HG03095 (cell line): ENCODE measurements around the gene LSM2.
A peak's percentile ranks its signal among the peaks of the same experiment; 100 is the strongest.
"Not testable (repeated sequence)": the region's sequence is repeated elsewhere in the genome, so short reads cannot be mapped to it uniquely, and the experiment has no call there.

ENCODE experiments used
- ATAC-seq: cut with Tn5 transposase; IDR thresholded peaks from one replicate; pipeline ENCODE4 v1.9.1; 2021; ENCODE audit warnings: moderate library complexity; ENCODE audit not compliant: unreplicated experiment

LSM2 gene

DNA sequence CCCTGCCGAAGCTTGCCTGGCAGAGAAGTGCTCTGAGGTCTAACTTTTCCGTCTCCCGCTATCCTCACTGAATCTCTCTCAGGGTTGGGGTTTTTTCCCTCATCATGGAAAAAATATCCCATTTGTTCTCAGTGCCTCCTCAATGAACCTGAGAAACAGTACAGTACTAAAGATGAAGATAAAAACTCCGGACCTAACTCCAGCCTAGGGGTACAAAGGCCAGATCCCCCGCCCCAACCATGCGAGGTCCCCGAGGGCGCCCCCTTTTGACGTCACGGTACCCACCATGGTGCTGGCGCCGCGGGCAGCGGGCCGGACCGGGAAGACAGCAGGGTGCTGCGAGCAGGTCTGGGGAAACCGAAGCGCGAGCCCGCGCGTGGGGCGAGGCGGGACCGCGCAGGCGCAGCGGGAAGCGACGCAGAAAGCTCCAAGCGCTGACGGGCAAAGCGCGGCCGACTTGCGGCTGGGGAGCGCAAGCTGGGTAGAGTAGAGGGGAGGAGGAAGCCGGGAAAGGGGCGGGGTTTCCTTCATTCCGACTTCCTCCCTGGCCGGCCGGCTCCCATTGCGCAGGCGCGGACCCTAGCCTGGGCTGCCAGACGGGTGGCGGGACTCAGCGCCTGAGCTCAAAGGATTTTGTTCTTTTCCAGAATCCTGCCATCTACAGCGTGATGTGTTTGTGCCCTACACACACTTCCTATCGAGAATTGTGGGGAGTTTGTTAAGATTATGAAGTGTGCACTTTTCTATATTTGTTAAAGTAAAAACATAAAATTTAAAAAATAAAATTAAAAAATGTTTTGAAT lies at the start of gene LSM2:
TSS of gene LSM2 (minus strand) at position 497 of the 803 bp plus-strand sequence. CDS start at position 288, 209 bp downstream.
- ATAC-seq, result peak; percentile 68

DNA sequence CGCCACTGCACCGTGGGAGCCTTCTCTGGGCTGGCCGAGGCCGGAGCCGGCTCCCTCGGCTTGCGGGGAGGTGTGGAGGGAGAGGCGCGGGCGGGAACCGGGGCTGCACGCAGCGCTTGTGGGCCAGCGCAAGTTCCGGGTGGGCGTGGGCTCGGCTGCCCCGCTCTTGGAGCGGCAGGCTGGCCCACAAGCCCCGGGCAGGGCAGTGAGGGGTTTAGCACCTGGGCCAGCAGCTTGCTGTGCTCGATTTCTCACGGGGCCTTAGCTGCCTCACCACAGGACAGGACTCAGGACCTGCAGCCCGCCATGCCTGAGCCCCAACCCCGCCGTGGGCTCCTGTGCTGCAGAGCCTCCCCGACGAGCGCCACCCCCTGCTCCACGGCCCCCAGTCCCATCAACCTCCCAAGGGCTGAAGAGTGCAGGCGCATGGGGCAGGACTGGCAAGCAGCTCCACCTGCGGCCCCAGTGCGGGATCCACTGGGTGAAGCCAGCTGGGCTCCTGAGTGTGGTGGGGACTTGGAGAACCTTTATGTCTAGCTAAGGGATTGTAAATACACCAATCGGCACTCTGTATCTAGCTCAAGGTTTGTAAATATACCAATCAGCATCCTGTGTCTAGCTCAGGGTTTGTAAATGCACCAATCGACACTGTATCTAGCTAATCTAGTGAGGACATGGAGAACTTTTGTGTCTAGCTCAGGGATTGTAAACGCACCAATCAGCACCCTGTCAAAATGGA lies 45.4 kb upstream of the LSM2 start:
- not testable (repeated sequence) for ATAC-seq

DNA sequence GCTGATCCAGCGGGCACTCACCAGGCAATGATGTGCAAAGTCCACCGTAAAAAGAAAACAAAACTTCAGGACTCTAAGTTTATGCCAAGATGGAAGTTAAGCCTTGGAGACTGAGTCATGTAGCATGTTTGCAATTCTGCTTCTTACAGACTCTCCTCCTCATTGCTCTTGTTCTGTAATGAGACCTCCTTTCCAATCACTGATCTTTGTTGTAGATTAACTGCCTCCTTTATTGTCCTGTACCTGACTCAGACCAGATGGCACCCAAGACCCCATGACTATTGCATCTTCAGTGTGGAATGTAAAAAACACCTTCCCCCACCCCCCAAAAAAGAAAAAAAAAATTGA lies 44.7 kb upstream of the LSM2 start:
- ATAC-seq, result no peak

DNA sequence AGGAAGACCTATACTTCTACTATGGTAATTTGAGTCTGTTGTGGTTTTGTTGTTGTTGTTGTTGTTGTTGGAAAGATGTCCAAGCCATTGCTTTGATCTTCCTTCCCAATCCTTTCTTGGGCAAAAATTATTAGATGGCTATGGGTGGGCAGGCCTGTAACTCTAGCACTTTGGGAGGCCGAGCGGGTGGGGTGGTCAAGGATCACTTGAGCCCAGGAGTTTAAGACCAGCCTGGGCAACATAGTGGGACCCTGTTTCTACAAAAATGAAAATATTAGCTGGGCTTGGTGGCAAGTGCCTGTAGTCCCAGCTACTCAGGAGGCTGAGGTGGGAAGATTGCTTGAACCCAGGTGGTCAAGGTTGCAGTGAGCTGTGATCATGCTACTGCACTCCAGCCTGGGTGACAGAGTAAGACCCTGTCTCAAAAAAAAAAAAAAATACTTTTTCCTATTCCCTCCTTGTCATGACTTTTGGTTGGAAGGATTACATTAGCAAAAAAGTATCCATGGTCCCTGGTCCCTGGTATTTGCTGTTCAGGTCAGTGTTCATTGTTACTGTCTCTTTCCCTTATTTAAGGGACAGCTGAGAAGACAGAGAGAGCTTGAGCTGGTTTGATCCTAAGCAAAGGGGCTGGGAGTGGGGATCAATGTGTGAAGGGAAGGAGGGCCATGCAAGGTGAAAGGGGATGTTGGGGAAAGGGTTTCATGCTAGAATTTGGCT lies 44.2 kb upstream of the LSM2 start:
- no peak for ATAC-seq

DNA sequence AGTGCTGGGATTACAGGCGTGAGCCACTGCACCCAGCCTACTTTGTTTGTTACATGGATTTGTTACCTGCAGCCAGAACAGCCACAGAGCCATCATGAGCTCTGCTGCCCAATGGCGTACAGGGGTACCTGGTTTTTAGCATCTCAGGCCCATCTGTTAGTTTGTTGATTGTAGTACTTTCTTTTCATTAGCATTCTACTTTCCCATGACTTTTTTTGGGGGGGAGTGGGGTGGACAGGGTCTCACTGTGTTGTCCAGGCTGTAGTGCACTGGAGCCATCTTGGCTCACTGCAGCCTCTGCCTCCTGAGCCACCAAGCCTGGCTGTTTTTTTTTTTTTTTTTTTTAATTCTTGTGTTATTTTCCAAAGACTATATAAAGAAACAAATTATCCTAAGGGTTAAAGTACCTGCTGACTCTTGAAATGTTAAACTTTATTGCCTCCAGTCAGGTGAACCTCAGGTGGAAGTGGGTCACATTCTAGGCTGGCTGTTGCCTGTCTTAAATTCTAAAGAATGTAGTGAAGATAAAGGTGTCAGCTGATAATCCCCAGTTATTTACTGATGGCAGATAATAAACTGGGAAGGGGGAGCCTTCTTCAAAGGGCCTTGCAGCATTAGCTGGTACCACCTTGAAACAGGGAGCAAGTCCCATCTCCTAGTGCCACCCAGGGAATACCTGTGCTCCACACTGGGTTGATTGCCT lies 40.7 kb upstream of the LSM2 start:
- ATAC-seq, result no peak

DNA sequence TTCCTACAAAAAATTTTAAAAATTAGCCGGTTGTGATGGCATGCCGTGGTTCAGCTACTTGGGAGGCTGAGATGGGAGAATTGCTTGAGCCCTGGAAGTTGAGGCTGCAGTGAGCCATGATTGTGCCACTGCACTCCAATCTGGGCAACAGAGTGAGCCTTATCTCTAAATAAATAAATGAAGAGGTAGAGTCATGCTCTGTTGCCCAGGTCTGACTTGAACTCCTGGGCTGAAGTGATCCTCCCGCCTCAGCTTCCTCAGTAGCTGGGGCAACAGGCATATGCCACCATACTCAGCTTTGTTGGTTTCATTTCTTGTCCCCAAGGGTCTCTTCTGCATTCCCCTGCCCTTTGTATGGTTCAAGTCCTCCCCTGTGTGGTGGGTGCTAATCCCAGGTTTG lies 37.7 kb upstream of the LSM2 start:
- ATAC-seq, result no peak

DNA sequence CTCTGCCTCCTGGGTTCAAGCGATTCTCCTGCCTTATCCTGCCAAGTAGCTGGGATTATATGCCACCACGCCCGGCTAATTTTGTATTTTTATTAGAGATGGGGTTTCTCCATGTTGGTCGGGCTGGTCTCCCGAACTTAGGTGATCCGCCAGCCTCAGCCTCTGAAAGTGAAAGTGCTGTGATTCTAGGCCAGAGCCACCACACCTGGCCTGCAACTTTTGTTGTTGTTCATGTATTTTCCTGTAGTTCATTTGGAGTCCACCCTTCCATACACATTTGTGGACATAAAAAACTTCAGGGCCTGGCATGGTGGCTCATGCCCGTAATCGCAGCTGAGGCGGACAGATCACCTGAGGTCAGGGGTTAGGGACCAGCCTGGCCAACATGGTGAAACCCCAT lies 35.3 kb upstream of the LSM2 start:
- no peak for ATAC-seq

DNA sequence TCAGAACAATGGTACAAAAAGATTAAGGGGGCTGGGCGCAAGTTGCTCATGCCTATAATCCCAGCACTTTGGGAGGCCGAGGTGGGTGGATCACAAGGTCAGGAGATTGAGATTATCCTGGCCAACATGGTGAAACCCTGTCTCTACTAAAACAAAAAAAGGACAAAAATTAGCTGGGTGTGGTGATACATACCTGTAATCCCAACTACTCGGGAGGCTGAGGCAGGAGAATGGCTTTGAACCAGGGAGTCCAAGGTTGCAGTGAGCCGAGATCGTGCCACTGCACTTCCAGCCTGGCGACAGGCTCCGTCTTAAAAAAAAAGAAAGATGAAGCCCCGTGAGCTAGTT lies 33.0 kb upstream of the LSM2 start:
- not testable (repeated sequence) for ATAC-seq

DNA sequence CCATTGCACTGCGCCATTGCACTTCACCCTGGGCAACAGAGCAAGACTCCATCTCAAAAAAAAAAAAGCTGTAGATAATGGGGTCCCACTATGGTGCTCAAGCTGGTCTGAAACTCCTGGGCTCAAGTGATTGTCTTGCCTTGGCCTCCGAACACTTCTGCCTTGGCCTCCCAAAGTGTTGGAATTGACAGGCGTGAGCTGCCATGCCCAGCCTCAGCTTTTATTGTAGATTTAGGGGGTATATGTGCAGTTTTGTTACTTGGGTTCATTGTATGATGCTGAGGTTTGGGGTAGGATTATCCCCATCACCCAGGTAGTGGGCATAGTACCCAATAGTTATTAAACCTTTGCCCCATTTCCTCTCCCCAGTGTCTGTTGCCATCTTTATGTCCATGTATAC lies 32.2 kb upstream of the LSM2 start:
- ATAC-seq, result no peak

DNA sequence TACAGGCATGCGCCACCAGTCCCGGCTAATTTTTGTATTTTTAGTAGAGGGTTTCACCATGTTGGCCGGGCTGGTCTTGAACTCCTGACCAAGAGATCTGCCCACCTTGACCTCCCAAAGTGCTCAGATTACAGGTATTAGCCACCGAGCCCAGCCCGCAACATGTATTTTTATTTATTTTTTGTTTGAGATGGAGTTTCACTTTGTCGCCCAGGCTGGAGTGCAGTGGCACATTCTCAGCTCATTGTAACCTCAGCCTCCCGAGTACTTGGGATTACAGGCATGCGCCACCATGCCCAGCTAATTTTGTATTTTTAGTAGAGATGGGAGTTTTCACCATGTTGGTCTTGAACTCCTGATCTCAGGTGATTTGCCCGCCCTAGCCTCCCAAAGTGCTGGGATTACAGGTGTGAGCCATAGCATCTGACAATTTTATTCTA lies 31.4 kb upstream of the LSM2 start:
- not testable (repeated sequence) for ATAC-seq

DNA sequence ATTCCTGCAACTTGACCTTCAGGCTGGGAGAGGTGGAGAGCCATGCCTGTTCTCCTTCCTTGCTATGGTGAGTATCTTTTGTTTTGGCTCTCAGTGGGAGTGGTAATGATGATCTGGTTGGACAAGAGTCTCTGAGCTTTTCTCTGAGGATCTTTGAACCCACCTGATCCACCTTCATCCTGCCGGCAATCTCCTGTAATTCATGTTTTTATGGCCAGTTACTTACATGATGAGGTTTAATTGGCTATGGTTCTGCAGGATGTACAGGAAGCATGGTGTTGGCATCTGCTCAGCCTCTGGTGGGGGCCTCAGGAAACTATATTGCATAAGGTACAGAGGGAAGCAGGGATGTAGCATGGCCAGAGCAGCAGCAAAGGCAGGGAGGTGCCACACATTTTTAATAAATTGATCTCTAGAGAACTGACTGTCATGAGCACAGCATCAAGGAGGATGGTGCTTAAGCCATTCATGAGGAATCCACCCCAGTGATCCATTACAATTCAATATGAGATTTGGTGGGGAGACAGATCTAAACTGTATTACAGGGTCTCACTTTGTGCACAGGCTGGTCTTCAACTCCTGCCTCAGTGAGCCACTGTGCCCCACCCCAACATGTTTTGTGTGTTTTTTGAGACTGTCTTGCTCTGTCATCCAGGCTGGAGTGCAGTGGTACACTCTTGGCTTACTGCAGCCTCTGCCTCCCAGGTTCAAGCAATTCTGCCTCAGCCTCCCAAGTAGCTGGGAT lies 30.8 kb upstream of the LSM2 start:
- no peak for ATAC-seq

DNA sequence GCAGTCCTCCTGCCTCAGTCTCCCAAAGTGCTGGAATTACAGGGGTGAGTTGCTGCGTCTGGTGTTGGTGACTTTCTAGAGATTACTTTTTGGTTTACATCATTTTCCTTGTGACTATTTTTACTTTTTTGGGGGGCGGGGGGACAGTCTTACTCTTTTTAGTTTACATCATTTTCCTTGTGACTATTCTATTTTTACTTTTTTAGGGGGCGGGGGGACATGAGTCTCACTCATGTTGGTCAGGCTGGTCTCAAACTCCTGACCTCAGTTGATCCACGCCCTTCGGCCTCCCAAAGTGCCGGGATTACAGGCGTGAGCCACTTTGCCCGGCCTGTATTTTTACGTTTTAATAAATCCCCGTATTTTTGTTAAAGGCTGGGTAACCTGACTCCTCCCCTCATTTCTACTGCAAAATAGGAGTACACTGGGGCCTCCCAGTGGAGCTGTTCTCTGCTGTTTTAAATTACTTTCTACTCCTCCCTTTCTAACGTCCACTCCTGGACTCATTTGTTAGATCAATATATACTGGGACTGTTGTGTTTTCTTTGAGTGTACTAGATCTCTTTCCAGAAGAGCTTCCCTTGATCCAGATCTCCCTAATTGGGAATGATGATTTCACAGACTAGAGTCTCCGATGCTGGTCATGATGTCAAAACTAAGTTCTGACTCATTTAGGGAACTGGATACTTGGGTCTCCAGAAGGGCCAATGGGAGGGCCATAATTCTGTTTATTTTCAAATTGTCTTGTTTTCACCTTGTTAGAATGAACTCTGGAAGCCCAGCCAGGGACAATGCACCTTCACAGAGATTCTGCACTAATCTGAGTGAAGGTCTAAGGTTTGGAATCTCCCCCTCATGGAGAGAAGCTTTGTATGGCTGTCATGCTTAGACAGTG lies 30.0 kb upstream of the LSM2 start:
- ATAC-seq, result no peak

DNA sequence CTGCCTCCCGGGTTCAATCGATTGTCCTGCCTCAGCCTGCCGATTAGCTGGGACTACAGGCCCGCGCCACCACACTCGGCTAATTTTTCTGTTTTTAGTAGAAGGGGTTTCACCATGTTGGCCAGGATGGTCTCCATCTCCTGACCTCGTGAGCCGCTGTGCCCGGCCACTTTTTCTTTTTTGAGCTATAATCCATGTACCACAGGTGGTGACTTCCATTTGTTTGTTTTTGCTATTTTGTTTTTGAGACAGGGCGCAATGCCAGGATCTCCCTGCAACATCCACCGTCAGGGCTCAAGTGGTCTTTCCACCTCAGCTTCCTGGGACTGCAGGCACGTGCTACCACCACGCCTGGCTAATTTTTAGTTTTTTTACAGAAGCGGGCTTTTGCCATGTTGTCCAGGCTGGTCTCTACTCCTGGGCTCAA lies 29.3 kb upstream of the LSM2 start:
- ATAC-seq, result no peak

DNA sequence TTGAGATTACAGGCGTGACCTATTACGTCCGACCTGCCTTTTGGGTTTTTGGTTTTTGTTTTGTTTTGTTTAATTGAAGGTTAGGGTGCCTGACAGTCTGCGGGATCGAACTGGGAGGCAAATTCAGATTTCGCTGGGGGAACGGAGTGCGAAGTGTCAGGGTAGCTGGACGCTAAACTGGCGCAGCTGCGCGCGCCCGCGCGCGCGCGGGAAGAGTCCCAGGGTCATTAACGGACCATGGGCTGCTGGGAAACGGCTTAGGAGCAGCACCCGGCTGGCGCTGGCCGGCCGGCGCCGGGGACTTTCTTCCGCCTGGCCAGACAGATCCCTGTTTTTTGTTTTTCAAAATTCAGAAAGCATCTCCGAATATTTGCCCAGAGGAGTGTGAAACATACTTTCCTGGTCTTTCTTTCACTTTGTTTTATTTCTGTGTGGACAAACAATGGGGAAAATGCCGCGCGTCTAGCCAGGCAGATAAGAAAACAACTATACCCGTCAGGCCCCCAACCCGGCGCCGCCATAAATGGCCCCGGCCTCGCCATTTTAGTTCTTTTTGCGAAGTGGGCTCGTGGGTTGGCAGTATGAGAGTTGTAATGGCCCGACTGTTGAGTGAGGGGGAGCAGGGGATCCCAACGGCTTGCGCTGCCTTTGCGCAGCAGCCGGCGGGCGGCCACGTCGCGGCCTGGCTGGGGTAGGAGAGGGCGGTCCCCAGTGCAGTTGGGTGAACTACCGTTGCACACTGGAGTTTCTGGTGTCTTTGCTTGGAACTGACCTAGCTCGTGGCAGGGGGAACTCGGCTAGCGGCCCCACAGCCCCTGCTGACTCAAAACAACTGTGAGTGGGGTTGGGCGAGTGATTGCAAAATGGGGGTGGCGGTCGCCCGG lies 27.8 kb upstream of the LSM2 start:
- ATAC-seq, result no peak

DNA sequence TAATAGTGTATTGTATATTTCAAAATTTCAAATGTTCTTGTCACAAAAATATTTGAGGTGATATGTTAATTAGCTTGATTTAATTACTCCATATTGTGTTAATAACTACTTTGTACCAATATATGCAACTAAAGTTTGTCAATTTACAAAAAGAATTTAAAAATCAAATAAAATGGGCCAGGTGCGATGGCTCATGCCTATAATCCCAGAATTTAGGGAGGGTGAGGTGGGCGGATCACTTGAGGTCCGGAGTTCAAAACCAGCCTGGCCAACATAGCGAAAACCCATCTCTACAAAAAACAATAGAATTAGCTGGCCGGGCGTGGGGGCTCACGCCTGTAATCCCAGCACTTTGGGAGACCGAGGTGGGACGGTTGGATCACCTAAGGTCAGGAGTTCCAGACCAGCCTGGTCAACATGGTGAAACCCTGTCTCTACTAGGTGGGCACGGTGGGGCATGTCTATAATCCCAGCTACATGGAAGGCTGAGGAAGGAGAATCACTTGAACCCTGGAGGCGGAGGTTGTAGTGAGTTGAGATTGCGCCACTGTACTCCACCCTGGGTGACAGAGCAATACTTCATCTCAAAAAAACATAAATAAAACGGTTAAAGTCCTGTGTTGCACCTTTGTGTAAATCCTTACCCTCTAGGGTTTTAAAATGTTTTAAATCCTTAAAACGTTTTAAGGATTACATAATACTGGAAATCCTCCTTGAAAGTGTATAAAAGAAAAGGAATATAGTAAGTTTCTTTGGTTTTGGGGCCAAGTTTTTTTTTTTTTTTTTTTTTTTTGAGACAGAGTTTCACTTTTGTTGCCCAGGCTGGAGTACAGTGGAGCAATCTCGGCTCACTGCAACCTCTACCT lies 24.8 kb upstream of the LSM2 start:
- ATAC-seq, result no peak

DNA sequence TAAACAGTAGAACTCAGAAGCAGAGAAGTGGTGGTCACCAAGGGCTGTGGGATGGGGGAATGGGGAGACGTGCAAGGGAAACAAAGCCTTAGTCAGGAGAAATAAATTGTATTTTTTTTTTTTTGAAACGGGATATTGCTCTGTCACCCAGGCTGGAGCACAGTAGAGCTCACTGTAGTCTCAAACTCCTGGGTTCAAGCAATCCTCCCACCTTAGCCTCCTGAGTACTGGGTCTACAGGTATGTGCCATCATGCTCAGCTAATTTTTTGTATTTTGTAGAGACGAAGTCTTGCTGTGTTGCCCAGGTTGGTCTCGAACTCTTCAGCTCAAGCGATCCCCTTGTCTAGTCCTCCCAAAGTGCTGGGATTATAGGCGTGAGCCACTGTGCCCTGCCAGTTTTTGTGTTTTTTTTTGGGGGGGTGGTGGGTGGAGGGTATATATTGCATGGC lies 24.1 kb upstream of the LSM2 start:
- no peak for ATAC-seq

DNA sequence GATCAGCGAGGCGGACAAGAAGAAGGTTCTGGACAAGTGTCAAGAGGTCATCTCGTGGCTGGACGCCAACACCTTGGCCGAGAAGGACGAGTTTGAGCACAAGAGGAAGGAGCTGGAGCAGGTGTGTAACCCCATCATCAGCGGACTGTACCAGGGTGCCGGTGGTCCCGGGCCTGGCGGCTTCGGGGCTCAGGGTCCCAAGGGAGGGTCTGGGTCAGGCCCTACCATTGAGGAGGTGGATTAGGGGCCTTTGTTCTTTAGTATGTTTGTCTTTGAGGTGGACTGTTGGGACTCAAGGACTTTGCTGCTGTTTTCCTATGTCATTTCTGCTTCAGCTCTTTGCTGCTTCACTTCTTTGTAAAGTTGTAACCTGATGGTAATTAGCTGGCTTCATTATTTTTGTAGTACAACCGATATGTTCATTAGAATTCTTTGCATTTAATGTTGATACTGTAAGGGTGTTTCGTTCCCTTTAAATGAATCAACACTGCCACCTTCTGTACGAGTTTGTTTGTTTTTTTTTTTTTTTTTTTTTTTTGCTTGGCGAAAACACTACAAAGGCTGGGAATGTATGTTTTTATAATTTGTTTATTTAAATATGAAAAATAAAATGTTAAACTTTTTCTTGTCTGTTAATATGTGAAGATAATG lies 23.0 kb upstream of the LSM2 start:
- ATAC-seq, result no peak
